ENCODE measurements around the gene FMNL3. TPM values are rescaled to one million over a fixed set of nuclear protein-coding genes. Genes with fewer than 3 reads are reported as not detected.
A peak's percentile ranks its signal among the peaks of the same experiment; 100 is the strongest.

The FMNL3 gene
- total and polyA plus RNA-seq, 2 of the 13 experiments (the other 11 are each of a cell fraction or from before 2014, with no cell fraction given) = 0.44 to 1.1 TPM

GRCh38 chr12:49741882-49742620, 34.8 kb upstream of the FMNL3 start (continued):
- TF ChIP-seq ZBTB43 (CRISPR knock-in tag; conservative IDR thresholded peaks at IDR 0.05) = no peak
- no peak; the same call in none of the 2 replicates for TF ChIP-seq YEATS4 (CRISPR knock-in tag; IDR thresholded peaks at IDR 0.05; ENCODE audit: borderline replicate concordance)
- TF ChIP-seq NR2F2 (IDR thresholded peaks at IDR 0.05; ENCODE audit: borderline replicate concordance, low read depth) = 0 out of 2 replicates have a peak, but pooled peaks have one; percentile 48
- TF ChIP-seq ZNF678 (CRISPR knock-in tag; IDR thresholded peaks at IDR 0.05) = no peak
- peak; percentile 65 for TF ChIP-seq HIVEP1 (CRISPR knock-in tag; IDR thresholded peaks at IDR 0.05)
- TF ChIP-seq ZNF496 (CRISPR knock-in tag; IDR thresholded peaks at IDR 0.05; ENCODE audit: insufficient replicate concordance) = no peak
- no peak for TF ChIP-seq FOXO1 (CRISPR knock-in tag; IDR thresholded peaks at IDR 0.05)
- TF ChIP-seq ZNF3 (CRISPR knock-in tag; IDR thresholded peaks at IDR 0.05) = 0 out of 2 replicates have a peak, but pooled peaks have one; percentile 21
- TF ChIP-seq ZFP62 (CRISPR knock-in tag; IDR thresholded peaks at IDR 0.05) = no peak
- TF ChIP-seq FOXJ3 (CRISPR knock-in tag; IDR thresholded peaks at IDR 0.05; ENCODE audit: borderline replicate concordance) = peak; percentile 65; the same call in 1 of the 2 replicates
- no peak for TF ChIP-seq ZNF629 (CRISPR knock-in tag; conservative IDR thresholded peaks at IDR 0.05)
- no peak for TF ChIP-seq KIAA2018 (CRISPR knock-in tag; IDR thresholded peaks at IDR 0.05; ENCODE audit: borderline replicate concordance)
- peak; percentile 29; the same call in 1 of the 2 replicates for TF ChIP-seq THAP11 (CRISPR knock-in tag; IDR thresholded peaks at IDR 0.05)
- no peak for TF ChIP-seq HMGA1 (CRISPR knock-in tag; conservative IDR thresholded peaks at IDR 0.05)
- no peak for TF ChIP-seq ZFP90 (CRISPR knock-in tag; IDR thresholded peaks at IDR 0.05; ENCODE audit: borderline replicate concordance)
- TF ChIP-seq CHCHD3 (CRISPR knock-in tag; IDR thresholded peaks at IDR 0.05) = no peak
- TF ChIP-seq NFE2L2 (IDR thresholded peaks at IDR 0.05; ENCODE audit: low read length) = no peak
- no peak for TF ChIP-seq ZNF30 (CRISPR knock-in tag; IDR thresholded peaks at IDR 0.05)
- no peak for TF ChIP-seq ZNF275 (CRISPR knock-in tag; IDR thresholded peaks at IDR 0.05; ENCODE audit: borderline replicate concordance)
- TF ChIP-seq HDAC2 (CRISPR knock-in tag; IDR thresholded peaks at IDR 0.05) = no peak
